Measurements from ENCODE around the gene TNFRSF8. TPM values are rescaled to one million over a fixed set of nuclear protein-coding genes. Genes with fewer than 3 reads are reported as not detected.
A peak's percentile ranks its signal among the peaks of the same experiment; 100 is the strongest.
"Not testable (repeated sequence)": the region's sequence is repeated elsewhere in the genome, so short reads cannot be mapped to it uniquely, and the experiment has no call there.

The TNFRSF8 gene
- total RNA-seq, 2 experiments from 2014 or later: 31.1 to 33.2 TPM

DNA sequence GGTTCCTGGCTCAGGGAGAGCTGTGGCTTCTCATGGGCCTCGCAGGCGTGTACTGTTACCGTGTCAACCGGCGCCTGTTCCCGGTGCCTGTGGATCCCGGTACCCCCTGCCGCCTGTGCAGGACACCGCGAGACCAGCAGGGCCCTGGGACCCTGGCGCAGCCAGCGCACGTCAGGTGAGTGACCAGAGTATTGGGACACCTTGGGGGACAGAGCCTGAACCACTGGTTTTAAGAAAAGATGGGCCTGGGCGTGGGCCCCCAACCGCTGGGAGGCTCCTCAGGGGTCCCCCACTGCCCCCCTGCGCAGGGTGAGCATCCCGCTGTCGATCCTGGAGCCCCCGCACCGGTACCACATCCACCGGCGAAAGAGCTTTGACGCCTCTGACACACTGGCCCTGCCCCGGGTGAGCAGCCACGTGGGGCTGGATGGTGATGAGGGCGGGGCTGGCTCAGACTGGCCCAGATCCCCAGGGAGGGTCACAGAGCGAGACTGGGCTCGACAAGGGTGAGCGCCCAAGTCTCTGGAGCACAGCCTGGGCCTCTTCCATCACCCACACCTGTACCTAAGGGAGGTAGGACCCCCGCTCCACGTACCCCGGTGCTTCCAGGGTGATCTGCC is 33.3 kb upstream of the TNFRSF8 start:
- H3K9me3 Mint-ChIP-seq: no peaks in the 10 kb centered on the region
- CTCF ChIA-PET: interaction anchor here (1.2 kb wide), 2 partner anchors 33 to 48 kb away, joined by 3 to 5 read pairs; no protein-coding TSS in a partner anchor
- peaks cover 32% of the 10 kb centered on the region for H3K36me3 Mint-ChIP-seq
- H3K4me1 Mint-ChIP-seq (ENCODE audit: low read depth): no peaks in the 10 kb centered on the region
- H3K27me3 Mint-ChIP-seq: no peaks in the 10 kb centered on the region
- POLR2A ChIA-PET: interaction anchor here (0.6 to 3.2 kb wide), 2 partner anchors 9 to 121 kb away, joined by 3 to 31 read pairs; no protein-coding TSS in a partner anchor
- H3K27ac Mint-ChIP-seq: no peak overlapping the region
- intact Hi-C loops (cut with micrococcal nuclease): no loop called here
- no peak for DNase-seq
- no peak overlapping the region for H3K4me3 Mint-ChIP-seq

- CTCF ChIA-PET: interaction anchor here (0.7 to 2.2 kb wide), 13 partner anchors 8 to 177 kb away, joined by 3 to 14 read pairs (median 4); partner anchors contain the start of gene MIIP
These were observed 31.8 kb upstream of the TNFRSF8 start for GRCh38 chr1:12031039-12031980.

GRCh38 chr1:12032161-12032621 is 30.9 kb upstream of the TNFRSF8 start:
- POLR2A ChIA-PET: interaction anchor here (1.0 to 3.2 kb wide), 2 partner anchors 123 kb away, joined by 3 to 31 read pairs; no protein-coding TSS in a partner anchor
- no peak overlapping the region for H3K27ac Mint-ChIP-seq
- intact Hi-C loops (cut with micrococcal nuclease): no loop called here

More at GRCh38 chr1:12031039-12031980, 31.8 kb upstream of the TNFRSF8 start:
- peak; percentile 65 for DNase-seq
- no peaks in the 10 kb centered on the region for H3K4me1 Mint-ChIP-seq (ENCODE audit: low read depth)
- H3K27ac Mint-ChIP-seq: no peak overlapping the region
- peaks cover 25% of the 10 kb centered on the region for H3K36me3 Mint-ChIP-seq
- H3K4me3 Mint-ChIP-seq: no peak overlapping the region
- H3K27me3 Mint-ChIP-seq: no peaks in the 10 kb centered on the region
- no peaks in the 10 kb centered on the region for H3K9me3 Mint-ChIP-seq
- intact Hi-C loops (cut with micrococcal nuclease): no loop called here
- POLR2A ChIA-PET: interaction anchor here (3.2 kb wide), 1 partner anchor 122 kb away, joined by 31 read pairs; no protein-coding TSS in a partner anchor

GRCh38 chr1:12033441-12033840 is 29.7 kb upstream of the TNFRSF8 start:
- POLR2A ChIA-PET, H3K27me3 Mint-ChIP-seq, CTCF ChIA-PET: not testable (repeated sequence)

More at GRCh38 chr1:12032161-12032621, 30.9 kb upstream of the TNFRSF8 start:
- CTCF ChIA-PET: interaction anchor here (0.9 to 2.2 kb wide), 5 partner anchors 13 to 107 kb away, joined by 3 to 14 read pairs (median 5); partner anchors contain the start of gene MIIP
- no peaks in the 10 kb centered on the region for H3K4me1 Mint-ChIP-seq (ENCODE audit: low read depth)
- H3K36me3 Mint-ChIP-seq: peaks cover 19% of the 10 kb centered on the region
- no peaks in the 10 kb centered on the region for H3K9me3 Mint-ChIP-seq
- no peak overlapping the region for H3K4me3 Mint-ChIP-seq
- H3K27me3 Mint-ChIP-seq: no peaks in the 10 kb centered on the region
- no peak for DNase-seq

DNA sequence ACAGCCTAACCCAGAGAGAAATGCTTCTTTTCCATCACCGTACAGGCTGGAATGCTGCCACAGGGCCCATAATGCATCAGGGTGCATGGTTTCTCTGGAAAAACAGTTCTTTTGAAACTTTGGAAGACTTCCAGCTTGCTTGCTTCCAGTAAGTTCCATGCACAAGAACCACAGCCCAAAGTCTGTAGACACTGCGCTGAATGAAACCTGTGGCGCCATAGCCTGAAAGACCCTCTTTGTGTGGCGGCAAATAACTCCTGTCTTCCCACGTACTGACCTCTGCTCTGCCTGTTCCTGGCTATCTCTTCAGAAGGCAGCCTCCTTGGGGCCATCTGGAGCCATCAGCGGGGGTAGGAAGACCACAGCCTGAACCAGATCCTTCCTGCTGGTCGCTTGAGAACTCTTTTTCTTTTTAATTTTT is 28.7 kb upstream of the TNFRSF8 start:
- no peak overlapping the region for H3K4me3 Mint-ChIP-seq
- CTCF ChIA-PET: no interaction called here
- DNase-seq: no peak
- no peaks in the 10 kb centered on the region for H3K9me3 Mint-ChIP-seq
- POLR2A ChIA-PET: no interaction called here
- H3K27me3 Mint-ChIP-seq: no peaks in the 10 kb centered on the region
- intact Hi-C loops (cut with micrococcal nuclease): no loop called here
- H3K27ac Mint-ChIP-seq: no peak overlapping the region
- H3K36me3 Mint-ChIP-seq: peaks cover 7% of the 10 kb centered on the region
- H3K4me1 Mint-ChIP-seq (ENCODE audit: low read depth): peaks cover 13% of the 10 kb centered on the region

More at GRCh38 chr1:12033441-12033840, 29.7 kb upstream of the TNFRSF8 start:
- H3K9me3 Mint-ChIP-seq; H3K27ac Mint-ChIP-seq; H3K4me3 Mint-ChIP-seq; DNase-seq; H3K4me1 Mint-ChIP-seq (ENCODE audit: low read depth); intact Hi-C loops (cut with micrococcal nuclease): not testable (repeated sequence)
- peaks cover 12% of the 10 kb centered on the region for H3K36me3 Mint-ChIP-seq

- peaks cover 18% of the 10 kb centered on the region for H3K4me1 Mint-ChIP-seq (ENCODE audit: low read depth)
- H3K27me3 Mint-ChIP-seq: no peaks in the 10 kb centered on the region
- no peaks in the 10 kb centered on the region for H3K9me3 Mint-ChIP-seq
- intact Hi-C loops (cut with micrococcal nuclease): no loop called here
- no peak overlapping the region for H3K4me3 Mint-ChIP-seq
- H3K36me3 Mint-ChIP-seq: peaks cover 7% of the 10 kb centered on the region
- CTCF ChIA-PET: interaction anchor here (1.5 kb wide), 1 partner anchor 16 kb away, joined by 4 read pairs; the partner anchor contains the start of gene MIIP
- POLR2A ChIA-PET: no interaction called here
- no peak for DNase-seq
- H3K27ac Mint-ChIP-seq: no peak overlapping the region
These were observed 27.8 kb upstream of the TNFRSF8 start for GRCh38 chr1:12035312-12035711.

DNA sequence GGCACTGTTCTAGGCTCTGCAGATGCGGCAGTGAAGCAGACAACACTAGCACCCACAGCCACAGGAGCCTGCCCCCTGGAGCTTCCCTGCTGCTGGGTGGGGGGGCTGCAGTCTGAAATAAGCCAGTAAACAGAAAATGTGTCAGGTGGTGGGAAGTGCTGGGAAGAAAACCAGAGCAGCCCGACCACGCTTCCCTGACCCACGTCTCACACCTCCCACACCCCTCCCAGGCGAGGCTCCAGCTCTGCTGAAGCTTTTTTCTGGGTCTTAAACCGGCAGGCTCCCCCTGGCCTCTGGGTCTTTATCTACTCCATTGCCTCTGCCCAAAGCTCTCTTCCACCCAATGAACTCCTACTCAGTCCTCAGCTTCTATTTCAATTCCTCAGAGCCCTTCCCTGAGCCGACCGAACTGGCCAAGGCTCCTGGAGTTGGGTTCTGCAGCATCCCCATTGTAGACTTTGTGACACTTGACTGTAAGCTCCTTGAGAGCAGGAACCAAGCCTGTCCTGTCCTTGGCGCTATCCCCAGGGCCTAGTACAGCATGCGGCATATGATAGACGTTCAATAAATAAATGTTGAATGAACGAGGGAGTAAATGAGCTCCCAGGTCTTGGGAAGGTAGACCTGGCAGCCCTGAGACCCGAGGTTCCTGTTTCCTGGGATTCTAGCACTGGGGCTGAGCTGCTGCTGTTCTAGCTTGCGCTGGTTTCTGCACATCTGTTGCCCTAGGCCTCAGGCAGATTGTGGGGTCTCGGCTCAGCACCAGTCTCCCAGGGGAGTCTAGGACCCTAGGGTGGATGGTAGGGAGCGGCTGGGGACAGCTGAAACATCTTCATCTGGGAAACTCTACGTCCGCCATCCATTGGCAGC is 25.4 kb upstream of the TNFRSF8 start:
- ChIA-PET CTCF (interaction anchor here (0.6 to 4.7 kb wide), 6 partner anchors 14 to 115 kb away, joined by 3 to 25 read pairs (median 4); partner anchors contain the start of gene MFN2), POLR2A (interaction anchor here (0.6 to 3.7 kb wide), 6 partner anchors 19 to 171 kb away, joined by 3 to 25 read pairs (median 4); partner anchors contain the start of genes MIIP and TNFRSF8)
- Mint-ChIP-seq H3K9me3 (no peaks in the 10 kb centered on the region), H3K27ac (no peak overlapping the region), H3K4me1 (ENCODE audit: low read depth) (peaks cover 29% of the 10 kb centered on the region), H3K4me3 (no peak overlapping the region), H3K27me3 (no peaks in the 10 kb centered on the region), H3K36me3 (no peaks in the 10 kb centered on the region)
- no peak for DNase-seq
- intact Hi-C loops (cut with micrococcal nuclease): no loop called here

DNA sequence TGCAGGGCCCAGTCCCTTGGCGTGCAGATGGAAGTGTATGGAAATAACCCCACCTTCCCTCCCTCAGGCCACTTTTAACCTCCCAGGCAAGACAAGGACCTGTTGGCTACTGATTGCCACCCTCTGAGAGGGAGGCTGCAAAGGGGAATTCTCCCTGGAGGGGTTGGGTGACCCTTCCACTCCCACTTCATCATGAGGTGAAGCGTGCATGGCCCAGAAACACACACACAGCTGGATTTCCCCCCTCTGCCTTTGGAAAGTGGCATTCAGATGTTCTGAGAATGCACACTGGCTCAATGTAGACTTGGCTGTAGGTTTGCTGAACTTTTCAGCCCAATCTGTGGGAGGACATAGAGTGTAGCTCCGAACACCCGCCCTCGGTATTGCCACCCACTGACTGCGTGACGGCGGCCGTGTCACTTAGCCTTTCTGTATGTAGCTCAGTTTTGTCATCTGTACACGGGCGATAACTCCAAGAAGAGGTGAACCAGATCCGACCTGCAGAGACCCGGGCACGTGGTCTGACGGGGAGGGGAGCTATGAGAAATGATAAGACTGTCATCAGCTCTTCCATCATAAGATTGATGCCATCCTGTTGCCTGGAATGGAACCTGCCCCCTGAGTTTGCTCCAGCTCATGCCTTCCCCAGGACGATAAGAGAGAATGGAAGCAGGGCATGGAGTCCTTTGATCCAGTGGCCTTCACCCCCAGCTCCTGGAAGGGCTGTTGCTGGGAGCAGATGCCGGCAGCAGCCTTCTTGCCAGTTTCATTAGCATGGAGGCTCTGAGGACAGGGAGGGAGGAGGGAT is 24.5 kb upstream of the TNFRSF8 start:
- ChIA-PET POLR2A (interaction anchor here (0.7 to 3.7 kb wide), 5 partner anchors 18 to 130 kb away, joined by 3 to 25 read pairs (median 5); partner anchors contain the start of genes MIIP and TNFRSF8), CTCF (interaction anchor here (1.0 to 4.7 kb wide), 4 partner anchors 13 to 171 kb away, joined by 3 to 25 read pairs (median 4); no protein-coding TSS in a partner anchor)
- intact Hi-C loops (cut with micrococcal nuclease): no loop called here
- H3K4me3 Mint-ChIP-seq: no peak overlapping the region
- H3K27me3 Mint-ChIP-seq: no peaks in the 10 kb centered on the region
- no peaks in the 10 kb centered on the region for H3K9me3 Mint-ChIP-seq
- H3K4me1 Mint-ChIP-seq (ENCODE audit: low read depth): peaks cover 29% of the 10 kb centered on the region
- no peaks in the 10 kb centered on the region for H3K36me3 Mint-ChIP-seq
- no peak for DNase-seq
- H3K27ac Mint-ChIP-seq: no peak overlapping the region

DNA sequence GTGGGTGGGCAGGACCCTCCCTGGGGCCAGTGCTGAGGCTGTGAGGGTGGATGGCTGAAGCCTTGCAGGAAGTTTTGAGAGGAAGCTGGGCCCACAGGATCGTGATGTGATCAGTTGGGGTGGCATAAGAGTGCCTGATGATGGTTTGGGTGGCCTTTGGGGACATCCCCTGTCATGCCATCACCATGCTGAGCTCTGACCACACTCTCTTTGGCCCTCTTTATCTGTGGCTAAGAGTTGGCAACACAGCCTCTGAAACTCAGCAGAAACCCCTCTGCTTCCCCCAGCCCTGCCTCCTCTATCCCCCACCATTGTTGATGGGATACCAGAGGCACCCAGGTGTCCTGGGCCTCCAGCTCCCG is 24.0 kb upstream of the TNFRSF8 start:
- intact Hi-C loops (cut with micrococcal nuclease): no loop called here
- H3K4me1 Mint-ChIP-seq (ENCODE audit: low read depth): peaks cover 32% of the 10 kb centered on the region
- peaks cover 1% of the 10 kb centered on the region for H3K27me3 Mint-ChIP-seq
- POLR2A ChIA-PET: interaction anchor here (0.7 to 3.7 kb wide), 5 partner anchors 17 to 130 kb away, joined by 3 to 25 read pairs (median 23); partner anchors contain the start of gene MIIP
- DNase-seq: no peak
- CTCF ChIA-PET: interaction anchor here (0.7 to 4.7 kb wide), 6 partner anchors 8 to 171 kb away, joined by 3 to 25 read pairs (median 3); no protein-coding TSS in a partner anchor
- H3K4me3 Mint-ChIP-seq: no peak overlapping the region
- no peaks in the 10 kb centered on the region for H3K36me3 Mint-ChIP-seq
- H3K27ac Mint-ChIP-seq: no peak overlapping the region
- H3K9me3 Mint-ChIP-seq: no peaks in the 10 kb centered on the region

DNA sequence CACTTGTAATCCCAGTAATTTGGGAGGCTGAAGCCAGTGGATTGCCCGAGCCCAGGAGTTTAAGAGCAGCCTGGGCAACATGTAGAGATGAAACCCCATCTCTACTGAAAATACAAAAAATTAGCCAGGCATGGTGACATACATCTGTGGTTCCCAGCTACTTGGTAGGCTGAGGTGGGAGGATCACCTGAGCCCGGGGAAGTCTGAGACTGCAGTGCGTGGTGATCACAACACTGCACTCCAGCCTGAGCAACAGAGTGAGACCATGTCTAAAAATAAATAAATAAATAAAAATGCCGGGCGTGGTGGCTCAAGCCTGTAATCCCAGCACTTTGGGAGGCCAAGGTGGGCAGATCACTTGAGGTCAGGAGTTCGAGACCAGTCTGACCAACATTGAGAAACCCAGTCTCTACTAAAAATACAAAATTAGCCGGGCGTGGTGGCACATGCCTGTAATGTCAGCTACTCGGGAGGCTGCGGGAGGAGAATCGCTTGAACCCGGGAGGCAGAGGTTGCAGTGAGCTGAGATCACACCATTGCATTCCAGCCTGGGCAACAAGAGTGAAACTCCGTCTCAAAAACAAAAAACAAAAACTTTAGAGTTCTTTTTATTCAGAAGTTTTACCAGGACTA is 23.2 kb upstream of the TNFRSF8 start:
- not testable (repeated sequence) for H3K9me3 Mint-ChIP-seq, H3K4me3 Mint-ChIP-seq, H3K27ac Mint-ChIP-seq, H3K27me3 Mint-ChIP-seq, DNase-seq, H3K36me3 Mint-ChIP-seq
- CTCF ChIA-PET: interaction anchor here (0.7 to 4.7 kb wide), 7 partner anchors 9 to 40 kb away, joined by 3 to 25 read pairs (median 3); partner anchors contain the start of gene TNFRSF8
- H3K4me1 Mint-ChIP-seq (ENCODE audit: low read depth): peaks cover 38% of the 10 kb centered on the region
- intact Hi-C loops (cut with micrococcal nuclease): loop anchor here (1.0 to 10.0 kb wide), 2 partner anchors 28 to 135 kb away; no protein-coding TSS in a partner anchor
- POLR2A ChIA-PET: interaction anchor here (0.9 to 3.7 kb wide), 7 partner anchors 13 to 131 kb away, joined by 3 to 25 read pairs (median 4); partner anchors contain the start of genes MIIP and TNFRSF8
